ENCODE results near the gene CGB3.

CGB3 gene

GRCh38 chr19:48985711-48986110 lies 38.4 kb downstream of the CGB3 start:
- DNase-seq, result no peak

GRCh38 chr19:48982280-48982679 lies 41.9 kb downstream of the CGB3 start:
- no peak for DNase-seq

- DNase-seq, result no peak
These were observed 47.1 kb downstream of the CGB3 start for GRCh38 chr19:48977061-48977460.

- DNase-seq, result peak; percentile 28
These were observed 47.9 kb downstream of the CGB3 start for GRCh38 chr19:48975947-48976847.
